B cell (primary cell): ENCODE data around the gene AADAT. TPM values are rescaled to one million over a fixed set of nuclear protein-coding genes. Genes with fewer than 3 reads are reported as not detected.

Experiments
- ATAC-seq: fragments of 200-7000 bp; cut with Tn5 transposase; one replicate; pipeline ENCODE4 v1.10.0; 2021; ENCODE audit warnings: low read depth, mild to moderate bottlenecking, moderate number of reproducible peaks, moderate library complexity
- CTCF ChIA-PET: fragments of 350-600 bp; sonication (Branson Sonifier 250); formaldehyde crosslinking; loops from one replicate; lab custom pipeline; 2021; ENCODE audit warnings: antibody characterized with exemption, inconsistent platforms; lab: Charles Lee
- POLR2A ChIA-PET: fragments of 350-600 bp; sonication (Branson Sonifier 250); formaldehyde crosslinking; loops from one replicate; lab custom pipeline; 2021; ENCODE audit warnings: antibody characterized with exemption; lab: Charles Lee
- DNase-seq: peaks from one replicate; pipeline ENCODE4 v3.0.0; 2013
- H2AFZ ChIP-seq: 2 replicates; pipeline ENCODE4 v1.6.1; 2012; ENCODE audit warnings: mild to moderate bottlenecking, low read depth, low read length; ENCODE audit not compliant: insufficient read depth, poor library complexity, severe bottlenecking
- H3K27ac ChIP-seq, 2 donors: 1 replicate in 1 of 2; 2 replicates in 1 of 2; pipeline ENCODE4 v1.5.1; 2012 to 2013; ENCODE audit warnings: low read length in 2 of 2, mild to moderate bottlenecking in 2 of 2, moderate library complexity in 1 of 2
- H3K27me3 ChIP-seq, 4 experiments: fragments of 200-600 bp in 1 of 4; sonication (generic) in 1 of 4; replicated peaks in 1 of 4; 1 replicate in 2 of 4; 2 replicates in 2 of 4; pipeline versions ENCODE4 v1.6.1 to v1.7.0; 2013 to 2016; ENCODE audit warnings: low read length in 3 of 4, mild to moderate bottlenecking in 2 of 4, mixed read lengths in 1 of 4, moderate library complexity in 1 of 4; ENCODE audit not compliant: insufficient read depth in 4 of 4, control insufficient read depth in 3 of 4; ENCODE audit errors: control extremely low read depth in 1 of 4
- H3K36me3 ChIP-seq, 2 experiments: replicated peaks in 1 of 2; 1 replicate in 1 of 2; 2 replicates in 1 of 2; pipeline versions ENCODE4 v1.6.1 to v1.7.1; 2013; ENCODE audit warnings: low read length in 1 of 2; ENCODE audit not compliant: insufficient read depth in 2 of 2, control insufficient read depth in 1 of 2; ENCODE audit errors: control extremely low read depth in 1 of 2, extremely low read depth in 1 of 2
- H3K4me1 ChIP-seq, 2 donors: fragments of 200-600 bp in 1 of 2; sonication (generic) in 1 of 2; 1 replicate in 1 of 2; 2 replicates in 1 of 2; pipeline versions ENCODE4 v1.5.1 to v1.6.1; 2013 to 2017; ENCODE audit warnings: low read length in 2 of 2; ENCODE audit not compliant: control insufficient read depth in 2 of 2, insufficient read depth in 2 of 2
- H3K4me2 ChIP-seq: replicated peaks from 2 replicates; pipeline ENCODE3; 2012; ENCODE audit warnings: mild to moderate bottlenecking, low read depth, low read length; ENCODE audit not compliant: poor library complexity, severe bottlenecking
- H3K4me3 ChIP-seq, 5 experiments: fragments of 200-600 bp in 1 of 5; sonication (generic) in 1 of 5; 1 replicate in 3 of 5; 2 replicates in 2 of 5; pipeline versions ENCODE4 v1.5.1 to v1.7.0; 2011 to 2016; ENCODE audit warnings: low read length in 4 of 5, mild to moderate bottlenecking in 4 of 5, low read depth in 2 of 5, control low read depth in 1 of 5, moderate library complexity in 1 of 5; ENCODE audit not compliant: insufficient read depth in 1 of 5; ENCODE audit errors: control extremely low read depth in 1 of 5, extremely low read depth in 1 of 5
- H3K79me2 ChIP-seq: fragments of 200-600 bp; sonication (generic); one replicate; pipeline ENCODE4 v1.6.0; 2016; ENCODE audit warnings: low read length; ENCODE audit not compliant: control insufficient read depth, insufficient read depth
- H3K9ac ChIP-seq: fragments of 200-600 bp; sonication (generic); 2 replicates; pipeline ENCODE4 v1.6.1; 2017; ENCODE audit warnings: mild to moderate bottlenecking, low read length, moderate library complexity
- H3K9me3 ChIP-seq, 3 donors: one replicate each; pipeline versions ENCODE4 v1.6.1 to v1.7.1; 2013; ENCODE audit warnings: low read length in 2 of 3; ENCODE audit not compliant: control insufficient read depth in 2 of 3, insufficient read depth in 1 of 3; ENCODE audit errors: control extremely low read depth in 1 of 3
- H4K20me1 ChIP-seq: 2 replicates; pipeline ENCODE4 v1.6.0; 2012; ENCODE audit warnings: mild to moderate bottlenecking, low read length; ENCODE audit not compliant: insufficient read depth, control insufficient read depth, poor library complexity, severe bottlenecking
- H3K27ac Mint-ChIP-seq: one replicate; pipeline ENCODE4 v1.8.0; 2021; ENCODE audit warnings: mixed read lengths
- H3K27me3 Mint-ChIP-seq: one replicate; pipeline ENCODE4 v1.8.0; 2021; ENCODE audit warnings: mixed read lengths
- H3K4me1 Mint-ChIP-seq: one replicate; pipeline ENCODE4 v1.8.0; 2021; ENCODE audit warnings: mixed read lengths
- H3K4me3 Mint-ChIP-seq: one replicate; pipeline ENCODE4 v1.8.0; 2021; ENCODE audit warnings: mixed read lengths
- H3K9me3 Mint-ChIP-seq: one replicate; pipeline ENCODE4 v1.8.0; 2022; ENCODE audit warnings: mixed read lengths; ENCODE audit not compliant: insufficient read depth
- CTCF ChIP-seq: fragments of 200-600 bp; IDR thresholded peaks from one replicate; pipeline ENCODE4 v1.8.0; 2022; ENCODE audit warnings: antibody characterized with exemption, mild to moderate bottlenecking
- EZH2 ChIP-seq: IDR thresholded peaks from 2 replicates; pipeline ENCODE4 v1.6.1; 2012; ENCODE audit warnings: borderline replicate concordance, low read depth, mild to moderate bottlenecking, moderate library complexity, low read length; ENCODE audit not compliant: insufficient read depth, poor library complexity, severe bottlenecking
- WGBS: methylation state at CpG from one replicate; pipeline ENCODE4 v1.1.5; 2013; ENCODE audit warnings: missing lambda C conversion rate; ENCODE audit not compliant: insufficient coverage; 5-methylcytosine and 5-hydroxymethylcytosine counted together
- intact Hi-C: fragments of 100-400 bp; cut with micrococcal nuclease; formaldehyde crosslinking; loops from one replicate; pipeline ENCODE4 v1.10.0; 2022
- polyA plus RNA-seq: library from polyadenylated mRNA; depleted of rRNA; stranded (reverse); fragments of >200 nt; gene quantifications from 2 replicates; pipeline ENCODE4 v1.2.3, GENCODE V29; 2012
- total RNA-seq, 2 donors: library from RNA; stranded (reverse); fragments of 120-200 nt in 1 of 2; gene quantifications; 1 replicate in 1 of 2; 2 replicates in 1 of 2; pipeline versions ENCODE4 v1.2.3 to v1.2.4, GENCODE V29; 2013 to 2022

Gene AADAT
- total and polyA plus RNA-seq, 2 donors (not counting 1 experiment from before 2014, with no cell fraction given): not detected

- no peaks in the 10 kb centered on the region for H4K20me1 ChIP-seq
- ATAC-seq (no peak), DNase-seq (no peak)
- no peak overlapping the region for H3K4me3 Mint-ChIP-seq
- no peaks in the 10 kb centered on the region for H3K79me2 ChIP-seq
- peaks cover 39% of the 10 kb centered on the region for H3K27me3 Mint-ChIP-seq
- peaks cover 5% of the 10 kb centered on the region in 2 donors for H3K4me1 ChIP-seq
- peaks cover 0 to 8% (median 0%) of the 10 kb centered on the region in 3 donors for H3K9me3 ChIP-seq
- no peak overlapping the region for H3K27ac ChIP-seq
- no peak overlapping the region for H3K9ac ChIP-seq
- H3K27me3 ChIP-seq: peaks cover 0 to 20% (median 11%) of the 10 kb centered on the region in 4 experiments
- CTCF ChIA-PET: no interaction called here
- TF ChIP-seq EZH2 (no peak), CTCF (no peak)
- no peaks in the 10 kb centered on the region for H3K9me3 Mint-ChIP-seq
- H3K4me2 ChIP-seq: no peak overlapping the region
- H3K4me3 ChIP-seq: no peak overlapping the region
- intact Hi-C loops: no loop called here
- WGBS: 96% methylated on average over 38 of the region's 47 CpGs
- H2AFZ ChIP-seq: no peak overlapping the region
- H3K27ac Mint-ChIP-seq: no peak overlapping the region
- no peaks in the 10 kb centered on the region for H3K36me3 ChIP-seq
- POLR2A ChIA-PET: no interaction called here
- peaks cover 15% of the 10 kb centered on the region for H3K4me1 Mint-ChIP-seq
Observed at GRCh38 chr4:170091069-170091696, 1.4 kb upstream of the AADAT start.

- TF ChIP-seq CTCF: no peak
- no peak for TF ChIP-seq EZH2
- DNase-seq (no peak), ATAC-seq (no peak)
- H3K9me3 Mint-ChIP-seq: no peaks in the 10 kb centered on the region
- 8% methylated on average over 6 of the region's 9 CpGs for WGBS
- peaks cover 0 to 20% (median 11%) of the 10 kb centered on the region in 4 experiments for H3K27me3 ChIP-seq
- CTCF ChIA-PET: no interaction called here
- H3K9ac ChIP-seq: no peak overlapping the region
- H3K4me3 ChIP-seq: peak overlapping the region in 1 of 5 experiments; percentile 15
- peaks cover 40% of the 10 kb centered on the region for H3K27me3 Mint-ChIP-seq
- no peak overlapping the region for H3K27ac Mint-ChIP-seq
- H2AFZ ChIP-seq: peak overlapping the region; percentile 22
- POLR2A ChIA-PET: no interaction called here
- H3K4me2 ChIP-seq: peak overlapping the region; percentile 65
- H3K4me1 ChIP-seq: peaks cover 5% of the 10 kb centered on the region in 2 donors
- no peaks in the 10 kb centered on the region for H3K36me3 ChIP-seq
- H3K4me1 Mint-ChIP-seq: peaks cover 15% of the 10 kb centered on the region
- no peaks in the 10 kb centered on the region for H4K20me1 ChIP-seq
- no peak overlapping the region for H3K27ac ChIP-seq
- intact Hi-C loops: no loop called here
- H3K4me3 Mint-ChIP-seq: peak overlapping the region; percentile 61
- H3K79me2 ChIP-seq: no peaks in the 10 kb centered on the region
- H3K9me3 ChIP-seq: peaks cover 0 to 8% (median 0%) of the 10 kb centered on the region in 3 donors
Observed at GRCh38 chr4:170090352-170091052, 746 bp upstream of the AADAT start.
